GM12878 (cell line): Measurements from ENCODE around the gene PTGFRN. TPM values are rescaled to one million over a fixed set of nuclear protein-coding genes. Genes with fewer than 3 reads are reported as not detected.

Experiments
- ATAC-seq: fragments of 200-7000 bp; cut with Tn5 transposase; 3 replicates; pipeline ENCODE4 v1.9.1; 2020; ENCODE audit warnings: mild to moderate bottlenecking, moderate library complexity
- BruUV-seq: library from RNA; stranded (reverse); fragments of 400-500 nt; replicated peaks from 2 replicates; lab custom pipeline; 2021; lab: Mats Ljungman, UMichigan
- CTCF ChIA-PET: fragments of 300-600 bp; sonication (Branson Sonifier 250); formaldehyde crosslinking; extraction: SDS; loops from one replicate; lab custom pipeline; 2021; ENCODE audit warnings: inconsistent platforms; lab: Yijun Ruan, JAX
- POLR2A ChIA-PET: fragments of 350-600 bp; formaldehyde crosslinking; extraction: SDS; loops from one replicate; lab custom pipeline; 2021; ENCODE audit warnings: inconsistent platforms; lab: Charles Lee
- RAD21 ChIA-PET: fragments of 300-600 bp; sonication (Branson Sonifier 250); formaldehyde crosslinking; loops from one replicate; lab custom pipeline; 2023; ENCODE audit warnings: antibody characterized with exemption; ENCODE audit not compliant: unreplicated experiment; lab: Charles Lee
- SMC1A ChIA-PET: fragments of 300-600 bp; sonication (Branson Sonifier 250); formaldehyde crosslinking; loops from one replicate; lab custom pipeline; 2023; ENCODE audit not compliant: unreplicated experiment, uncharacterized antibody; lab: Charles Lee
- DNase-seq: peaks from one replicate; pipeline ENCODE4 v3.0.0-alpha.2; 2011; ENCODE audit warnings: low read depth, low spot score
- FAIRE-seq: peaks from 3 replicates; lab custom pipeline; 2011; peaks lifted over from hg19 to GRCh38; lab: Jason Lieb, UNC
- H2AFZ ChIP-seq: 2 replicates; pipeline ENCODE4 v1.6.0; 2011; ENCODE audit warnings: low read depth, low read length, control low read depth; ENCODE audit not compliant: control insufficient read depth
- H3K27ac ChIP-seq: 2 replicates; pipeline ENCODE4 v1.5.1; 2011; ENCODE audit warnings: control low read depth; ENCODE audit not compliant: control insufficient read depth, insufficient read depth
- H3K27me3 ChIP-seq, 2 experiments: replicated peaks in 1 of 2; 2 replicates each; pipeline versions ENCODE4 v1.6.0 to v1.6.1; 2011; ENCODE audit warnings: low read length in 1 of 2; ENCODE audit not compliant: control insufficient read depth in 2 of 2, insufficient read depth in 2 of 2
- H3K36me3 ChIP-seq, 2 experiments: 2 replicates each; pipeline ENCODE4 v1.5.1; 2011; ENCODE audit warnings: low read length in 1 of 2; ENCODE audit not compliant: control insufficient read depth in 2 of 2, insufficient read depth in 2 of 2
- H3K4me1 ChIP-seq: 2 replicates; pipeline ENCODE4 v1.6.1; 2011; ENCODE audit warnings: mild to moderate bottlenecking, low read length, moderate library complexity, mixed read lengths; ENCODE audit not compliant: control insufficient read depth, insufficient read depth
- H3K4me2 ChIP-seq: 2 replicates; pipeline ENCODE4 v1.6.0; 2011; ENCODE audit warnings: control low read depth; ENCODE audit not compliant: control insufficient read depth, insufficient read depth
- H3K4me3 ChIP-seq: fragments of 200-600 bp; sonication (generic); 2 replicates; pipeline ENCODE4 v1.5.1; 2016
- H3K79me2 ChIP-seq: 2 replicates; pipeline ENCODE4 v1.6.0; 2011; ENCODE audit warnings: low read length; ENCODE audit not compliant: control insufficient read depth, insufficient read depth
- H3K9ac ChIP-seq: 2 replicates; pipeline ENCODE4 v1.8.0; 2011; ENCODE audit warnings: low read length, control low read depth, mixed read lengths; ENCODE audit not compliant: control insufficient read depth, insufficient read depth
- H3K9me3 ChIP-seq: replicated peaks from 3 replicates; pipeline ENCODE4 v1.5.1; 2011; ENCODE audit warnings: mild to moderate bottlenecking, low read length; ENCODE audit not compliant: control insufficient read depth, insufficient read depth
- H4K20me1 ChIP-seq: 2 replicates; pipeline ENCODE4 v1.6.0; 2011; ENCODE audit not compliant: control insufficient read depth, insufficient read depth
- EED ChIP-seq: sonication (generic); IDR thresholded peaks from 2 replicates; pipeline ENCODE4 v1.6.1; 2016; ENCODE audit warnings: antibody characterized with exemption, low read depth
- HDAC2 ChIP-seq: fragments of 200-600 bp; sonication (generic); IDR thresholded peaks from 2 replicates; pipeline ENCODE4 v1.6.1; 2017
- IKZF1 ChIP-seq: fragments of 450-650 bp; conservative IDR thresholded peaks from 2 replicates; pipeline ENCODE4 v1.6.1; 2017; ENCODE audit warnings: antibody characterized with exemption, mild to moderate bottlenecking
- MXI1 ChIP-seq: fragments of 150-350 bp; IDR thresholded peaks from 2 replicates; pipeline ENCODE4 v1.6.1; 2011; ENCODE audit warnings: low read depth, mild to moderate bottlenecking, inconsistent platforms, low read length, improper control_type of control experiment
- NR2C1 ChIP-seq: fragments of 450-650 bp; IDR thresholded peaks from 2 replicates; pipeline ENCODE4 v1.6.1; 2017; ENCODE audit warnings: antibody characterized with exemption, mild to moderate bottlenecking, moderate library complexity
- NR2C2 ChIP-seq: IDR thresholded peaks from 2 replicates; pipeline ENCODE4 v1.6.1; 2011; ENCODE audit warnings: borderline replicate concordance, low read depth; ENCODE audit not compliant: control insufficient read depth, insufficient read length
- NRF1 ChIP-seq: conservative IDR thresholded peaks from 2 replicates; pipeline ENCODE4 v1.6.1; 2011; ENCODE audit warnings: mild to moderate bottlenecking, low read depth, low read length, improper control_type of control experiment
- PAX8 ChIP-seq: fragments of 450-650 bp; IDR thresholded peaks from 2 replicates; pipeline ENCODE4 v1.6.1; 2017; ENCODE audit warnings: mild to moderate bottlenecking, moderate library complexity
- RAD21 ChIP-seq: IDR thresholded peaks from 2 replicates; pipeline ENCODE4 v1.6.1; 2011; ENCODE audit warnings: mild to moderate bottlenecking, low read depth, low read length, moderate library complexity; ENCODE audit not compliant: insufficient read depth
- RUNX3 ChIP-seq: IDR thresholded peaks from 2 replicates; pipeline ENCODE4 v1.6.1; 2012; ENCODE audit warnings: low read length, inconsistent platforms
- SIN3A ChIP-seq: IDR thresholded peaks from 2 replicates; pipeline ENCODE4 v1.6.1; 2012; ENCODE audit warnings: low read depth, low read length, improper control_type of control experiment
- SKIL ChIP-seq: fragments of 450-650 bp; IDR thresholded peaks from 2 replicates; pipeline ENCODE4 v1.6.1; 2017; ENCODE audit warnings: mild to moderate bottlenecking, low read depth, inconsistent platforms; ENCODE audit not compliant: poor library complexity, severe bottlenecking
- TARDBP ChIP-seq: IDR thresholded peaks from 2 replicates; pipeline ENCODE4 v1.6.1; 2016; ENCODE audit warnings: borderline replicate concordance
- WRNIP1 ChIP-seq: IDR thresholded peaks from 2 replicates; pipeline ENCODE4 v1.6.1; 2011; ENCODE audit warnings: low read depth, low read length, improper control_type of control experiment, borderline replicate concordance
- ZZZ3 ChIP-seq: IDR thresholded peaks from 2 replicates; pipeline ENCODE4 v1.6.1; 2011; ENCODE audit warnings: low read depth; ENCODE audit not compliant: control insufficient read depth, insufficient read length
- WGBS: methylation state at CpG from one replicate; pipeline ENCODE4 v1.1.6; 2016; ENCODE audit warnings: low lambda C conversion rate; ENCODE audit not compliant: insufficient replicate concordance, insufficient coverage; ENCODE audit errors: missing lambda C conversion rate; 5-methylcytosine and 5-hydroxymethylcytosine counted together
- in situ Hi-C: fragments of 300-500 bp; cut with MboI; formaldehyde crosslinking; loops from 9 replicates; pipeline ENCODE4 v1.14.3; 2018; ENCODE audit warnings: mixed read lengths
- intact Hi-C: fragments of 100-400 bp; cut with micrococcal nuclease; formaldehyde crosslinking; loops from one replicate; pipeline ENCODE4 v1.14.2; 2022; ENCODE audit not compliant: unreplicated experiment
- polyA plus RNA-seq, 11 experiments: library from polyadenylated mRNA; depleted of rRNA in 4 of 11; unstranded in 6 of 11; stranded (reverse) in 5 of 11; fragments of >200 nt; fragmentation: Nextera tagmentation in 4 of 11; fragmentation: Illumina TruSeq in 1 of 11; extraction: Ambion mirVana in 4 of 11; extraction: Trizol in 1 of 11; gene quantifications; 1 replicate in 1 of 11; 2 replicates in 10 of 11; pipeline versions ENCODE4 v1.2.1 to v1.2.3, GENCODE V29; 2011 to 2016; ENCODE audit warnings: inconsistent platforms in 2 of 11, missing spikeins in 2 of 11, low read depth in 1 of 11
- total RNA-seq, 4 experiments: library from RNA; depleted of rRNA in 3 of 4; stranded (reverse); fragments of >200 nt in 3 of 4; fragmentation: Illumina TruSeq in 1 of 4; extraction: Trizol in 1 of 4; gene quantifications; 2 replicates each; pipeline versions ENCODE4 v1.2.1 to v1.2.3, GENCODE V29; 2013 to 2021
- TF ChIP-seq, protein P1 (sequence below): fragments of 450-650 bp; IDR thresholded peaks from 2 replicates; pipeline ENCODE4 v1.6.1; 2017; ENCODE audit warnings: antibody characterized with exemption, mild to moderate bottlenecking, moderate library complexity

PTGFRN gene
- total and polyA plus RNA-seq, 10 of the 15 experiments (the other 5 are each of a cell fraction or from before 2014, with no cell fraction given) = 2.7 to 8.3 (median 5.1) TPM

GRCh38 chr1:116923421-116923820, 13.7 kb downstream of the PTGFRN start:
- ChIA-PET RAD21 (no interaction called here), SMC1A (no interaction called here), CTCF (no interaction called here), POLR2A (no interaction called here)
- no peak for FAIRE-seq
- no TSS peak for BruUV-seq
- H3K27me3 ChIP-seq = peaks cover 0 to 2% of the 10 kb centered on the region in 2 experiments; a peak in 1 of 4 replicates
- H3K79me2 ChIP-seq = no peaks in the 10 kb centered on the region
- DNase-seq = no peak
- no peak overlapping the region for H3K27ac ChIP-seq
- TF ChIP-seq NRF1 (no peak), HDAC2 (no peak), EED (no peak), RUNX3 (no peak), NR2C1 (no peak), ZZZ3 (no peak), MXI1 (no peak), RAD21 (no peak), PAX8 (no peak), SKIL (no peak), SIN3A (no peak), NR2C2 (no peak), TARDBP (no peak), WRNIP1 (no peak), IKZF1 (no peak)
- TF ChIP-seq, protein P1, sequence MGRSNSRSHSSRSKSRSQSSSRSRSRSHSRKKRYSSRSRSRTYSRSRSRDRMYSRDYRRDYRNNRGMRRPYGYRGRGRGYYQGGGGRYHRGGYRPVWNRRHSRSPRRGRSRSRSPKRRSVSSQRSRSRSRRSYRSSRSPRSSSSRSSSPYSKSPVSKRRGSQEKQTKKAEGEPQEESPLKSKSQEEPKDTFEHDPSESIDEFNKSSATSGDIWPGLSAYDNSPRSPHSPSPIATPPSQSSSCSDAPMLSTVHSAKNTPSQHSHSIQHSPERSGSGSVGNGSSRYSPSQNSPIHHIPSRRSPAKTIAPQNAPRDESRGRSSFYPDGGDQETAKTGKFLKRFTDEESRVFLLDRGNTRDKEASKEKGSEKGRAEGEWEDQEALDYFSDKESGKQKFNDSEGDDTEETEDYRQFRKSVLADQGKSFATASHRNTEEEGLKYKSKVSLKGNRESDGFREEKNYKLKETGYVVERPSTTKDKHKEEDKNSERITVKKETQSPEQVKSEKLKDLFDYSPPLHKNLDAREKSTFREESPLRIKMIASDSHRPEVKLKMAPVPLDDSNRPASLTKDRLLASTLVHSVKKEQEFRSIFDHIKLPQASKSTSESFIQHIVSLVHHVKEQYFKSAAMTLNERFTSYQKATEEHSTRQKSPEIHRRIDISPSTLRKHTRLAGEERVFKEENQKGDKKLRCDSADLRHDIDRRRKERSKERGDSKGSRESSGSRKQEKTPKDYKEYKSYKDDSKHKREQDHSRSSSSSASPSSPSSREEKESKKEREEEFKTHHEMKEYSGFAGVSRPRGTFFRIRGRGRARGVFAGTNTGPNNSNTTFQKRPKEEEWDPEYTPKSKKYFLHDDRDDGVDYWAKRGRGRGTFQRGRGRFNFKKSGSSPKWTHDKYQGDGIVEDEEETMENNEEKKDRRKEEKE = no peak
- WGBS = 31% methylated on average over 8 of the region's 8 CpGs
- no peaks in the 10 kb centered on the region for H3K9me3 ChIP-seq
- H3K4me1 ChIP-seq = no peaks in the 10 kb centered on the region
- intact Hi-C loops (no loop called here), in situ Hi-C loops (no loop called here)
- H2AFZ ChIP-seq = no peak overlapping the region
- no peak overlapping the region for H3K9ac ChIP-seq
- H3K4me3 ChIP-seq = no peak overlapping the region
- no peak for ATAC-seq
- H3K4me2 ChIP-seq = no peak overlapping the region
- H4K20me1 ChIP-seq = no peaks in the 10 kb centered on the region
- no peaks in the 10 kb centered on the region for H3K36me3 ChIP-seq
